ENCODE results near the gene FAF1. TPM values are rescaled to one million over a fixed set of nuclear protein-coding genes. Genes with fewer than 3 reads are reported as not detected.
"Not testable (repeated sequence)": the region's sequence is repeated elsewhere in the genome, so short reads cannot be mapped to it uniquely, and the experiment has no call there.

The FAF1 gene
- polyA plus RNA-seq, 2 donors: 18.4 to 32.1 TPM

- H3K4me3 ChIP-seq (ENCODE audit: low read depth in 1 of 2, low read length in 2 of 2); H3K27ac ChIP-seq (ENCODE audit: low read depth in 2 of 2, low read length in 1 of 2); H3K27me3 ChIP-seq (ENCODE audit: control insufficient read depth in 1 of 2, insufficient read depth in 2 of 2, low read length in 2 of 2); H3K4me1 ChIP-seq (ENCODE audit: control insufficient read depth in 2 of 2, insufficient read depth in 2 of 2, low read length in 1 of 2); H3K36me3 ChIP-seq (ENCODE audit: control insufficient read depth in 2 of 2, insufficient read depth in 2 of 2, low read length in 1 of 2); H3K9me3 ChIP-seq (ENCODE audit: control insufficient read depth in 2 of 2, insufficient read depth in 1 of 2, low read depth in 1 of 2, low read length in 1 of 2): not testable (repeated sequence)
- WGBS, 2 donors: 97 to 98% methylated on average over 3 of the region's 3 CpGs
Measured at GRCh38 chr1:50527987-50528320, 432.1 kb downstream of the FAF1 start.

DNA sequence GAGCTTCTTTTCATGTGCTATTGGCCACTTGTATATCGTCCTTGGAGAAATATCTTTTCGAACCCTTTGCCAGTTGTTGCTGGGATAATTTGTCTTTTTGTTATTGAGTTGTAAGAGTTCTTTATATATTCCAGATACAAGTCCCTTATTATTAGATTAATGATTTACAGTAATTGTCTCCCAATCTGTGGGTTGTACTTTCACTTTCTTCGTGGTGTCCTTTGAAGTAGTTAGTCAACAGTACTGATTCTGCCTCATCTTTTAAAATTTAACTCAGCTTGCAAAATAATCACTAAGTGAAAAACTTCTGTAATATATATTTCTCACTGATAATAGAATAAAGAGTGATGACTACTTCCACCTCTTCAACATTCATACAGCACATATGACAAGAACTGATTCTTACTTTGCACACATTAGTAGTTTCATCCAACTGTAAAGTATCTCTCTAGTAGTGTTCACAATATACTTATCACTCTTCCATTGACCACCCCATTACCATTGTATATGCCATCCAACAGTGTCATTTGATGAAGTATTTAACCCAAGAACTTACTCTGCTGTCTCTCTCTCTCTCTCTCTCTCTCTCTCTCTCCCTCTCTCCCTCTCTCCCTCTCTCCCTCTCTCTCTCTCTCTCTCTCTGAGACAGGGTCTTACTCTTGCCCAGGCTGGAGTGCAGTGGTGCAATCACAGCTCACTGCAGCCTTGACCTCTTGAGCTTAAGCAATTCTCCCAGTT is 432.6 kb downstream of the FAF1 start:
- WGBS, 2 donors: 74 to 89% methylated on average over 3 of the region's 3 CpGs
- no peaks in the 10 kb centered on the region for H3K9me3 ChIP-seq (ENCODE audit: control insufficient read depth in 2 of 2, insufficient read depth in 1 of 2, low read depth in 1 of 2, low read length in 1 of 2)
- no peak overlapping the region for H3K4me3 ChIP-seq (ENCODE audit: low read depth in 1 of 2, low read length in 2 of 2)
- H3K27me3 ChIP-seq (ENCODE audit: control insufficient read depth in 1 of 2, insufficient read depth in 2 of 2, low read length in 2 of 2): no peaks in the 10 kb centered on the region
- no peaks in the 10 kb centered on the region for H3K4me1 ChIP-seq (ENCODE audit: control insufficient read depth in 2 of 2, insufficient read depth in 2 of 2, low read length in 1 of 2)
- peaks cover 0 to 3% of the 10 kb centered on the region in 2 donors for H3K36me3 ChIP-seq (ENCODE audit: control insufficient read depth in 2 of 2, insufficient read depth in 2 of 2, low read length in 1 of 2)
- H3K27ac ChIP-seq (ENCODE audit: low read depth in 2 of 2, low read length in 1 of 2): no peak overlapping the region

- no peak overlapping the region for H3K27ac ChIP-seq (ENCODE audit: low read depth in 2 of 2, low read length in 1 of 2)
- H3K27me3 ChIP-seq (ENCODE audit: control insufficient read depth in 1 of 2, insufficient read depth in 2 of 2, low read length in 2 of 2): no peaks in the 10 kb centered on the region
- no peaks in the 10 kb centered on the region for H3K9me3 ChIP-seq (ENCODE audit: control insufficient read depth in 2 of 2, insufficient read depth in 1 of 2, low read depth in 1 of 2, low read length in 1 of 2)
- 95 to 96% methylated on average over 1 of the region's 1 CpG for WGBS, 2 donors
- H3K4me1 ChIP-seq (ENCODE audit: control insufficient read depth in 2 of 2, insufficient read depth in 2 of 2, low read length in 1 of 2): no peaks in the 10 kb centered on the region
- peaks cover 0 to 3% of the 10 kb centered on the region in 2 donors for H3K36me3 ChIP-seq (ENCODE audit: control insufficient read depth in 2 of 2, insufficient read depth in 2 of 2, low read length in 1 of 2)
- H3K4me3 ChIP-seq (ENCODE audit: low read depth in 1 of 2, low read length in 2 of 2): no peak overlapping the region
Measured at GRCh38 chr1:50526431-50526830, 433.6 kb downstream of the FAF1 start.

DNA sequence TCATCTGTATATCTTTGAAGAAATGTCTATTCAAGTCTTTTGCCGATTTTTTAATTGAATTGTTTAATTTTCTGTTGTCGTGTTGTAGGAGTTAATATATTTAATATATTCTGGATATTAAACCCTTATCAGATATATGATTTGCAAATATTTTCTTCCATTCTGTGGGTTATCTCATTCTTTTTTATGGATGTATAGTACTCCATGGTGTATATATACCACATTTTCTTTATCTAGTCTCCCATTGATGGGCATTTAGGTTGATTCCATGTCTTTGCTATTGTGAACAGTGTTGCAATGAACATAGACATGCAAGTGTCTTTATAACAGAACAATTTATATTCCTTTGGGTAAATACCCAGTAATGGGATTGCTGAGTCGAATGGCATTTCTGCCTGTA is 436.5 kb downstream of the FAF1 start:
- no peak overlapping the region for H3K4me3 ChIP-seq (ENCODE audit: low read depth in 1 of 2, low read length in 2 of 2)
- no peak overlapping the region for H3K27ac ChIP-seq (ENCODE audit: low read depth in 2 of 2, low read length in 1 of 2)
- WGBS, 2 donors: 98 to 99% methylated on average over 3 of the region's 3 CpGs
- H3K9me3 ChIP-seq (ENCODE audit: control insufficient read depth in 2 of 2, insufficient read depth in 1 of 2, low read depth in 1 of 2, low read length in 1 of 2): no peaks in the 10 kb centered on the region
- no peaks in the 10 kb centered on the region for H3K4me1 ChIP-seq (ENCODE audit: control insufficient read depth in 2 of 2, insufficient read depth in 2 of 2, low read length in 1 of 2)
- no peaks in the 10 kb centered on the region for H3K27me3 ChIP-seq (ENCODE audit: control insufficient read depth in 1 of 2, insufficient read depth in 2 of 2, low read length in 2 of 2)
- H3K36me3 ChIP-seq (ENCODE audit: control insufficient read depth in 2 of 2, insufficient read depth in 2 of 2, low read length in 1 of 2): no peaks in the 10 kb centered on the region

GRCh38 chr1:50522691-50523342 is 437.2 kb downstream of the FAF1 start:
- WGBS, 2 donors: 100% methylated on average over 1 of the region's 1 CpG
- no peaks in the 10 kb centered on the region for H3K27me3 ChIP-seq (ENCODE audit: control insufficient read depth in 1 of 2, insufficient read depth in 2 of 2, low read length in 2 of 2)

DNA sequence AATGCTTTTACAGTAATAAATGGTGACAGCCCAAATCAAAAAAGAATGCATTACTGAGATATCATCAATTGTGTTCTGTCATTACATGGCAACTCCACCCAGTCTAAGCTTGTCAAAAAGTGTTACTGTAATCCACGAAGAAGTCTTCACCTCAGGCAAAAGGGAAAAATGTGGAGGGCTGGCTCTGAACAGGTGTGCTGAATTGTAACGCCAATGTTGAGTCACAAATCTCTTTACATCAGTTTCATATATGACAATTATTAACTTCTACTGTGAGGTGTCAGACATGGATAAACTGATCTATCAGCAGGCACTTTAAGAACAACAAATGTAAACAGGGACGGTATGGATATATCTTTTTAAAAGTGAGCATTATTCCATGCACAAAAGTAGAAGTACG is 438.4 kb downstream of the FAF1 start:
- no peaks in the 10 kb centered on the region for H3K9me3 ChIP-seq (ENCODE audit: control insufficient read depth in 2 of 2, insufficient read depth in 1 of 2, low read depth in 1 of 2, low read length in 1 of 2)
- H3K4me3 ChIP-seq (ENCODE audit: low read depth in 1 of 2, low read length in 2 of 2): no peak overlapping the region
- no peaks in the 10 kb centered on the region for H3K36me3 ChIP-seq (ENCODE audit: control insufficient read depth in 2 of 2, insufficient read depth in 2 of 2, low read length in 1 of 2)
- no peaks in the 10 kb centered on the region for H3K4me1 ChIP-seq (ENCODE audit: control insufficient read depth in 2 of 2, insufficient read depth in 2 of 2, low read length in 1 of 2)
- WGBS, 2 donors: 65 to 67% methylated on average over 4 of the region's 4 CpGs
- no peaks in the 10 kb centered on the region for H3K27me3 ChIP-seq (ENCODE audit: control insufficient read depth in 1 of 2, insufficient read depth in 2 of 2, low read length in 2 of 2)
- H3K27ac ChIP-seq (ENCODE audit: low read depth in 2 of 2, low read length in 1 of 2): no peak overlapping the region

More at GRCh38 chr1:50522691-50523342, 437.2 kb downstream of the FAF1 start:
- no peak overlapping the region for H3K27ac ChIP-seq (ENCODE audit: low read depth in 2 of 2, low read length in 1 of 2)
- H3K4me3 ChIP-seq (ENCODE audit: low read depth in 1 of 2, low read length in 2 of 2): no peak overlapping the region
- no peaks in the 10 kb centered on the region for H3K4me1 ChIP-seq (ENCODE audit: control insufficient read depth in 2 of 2, insufficient read depth in 2 of 2, low read length in 1 of 2)
- H3K36me3 ChIP-seq (ENCODE audit: control insufficient read depth in 2 of 2, insufficient read depth in 2 of 2, low read length in 1 of 2): no peaks in the 10 kb centered on the region
- H3K9me3 ChIP-seq (ENCODE audit: control insufficient read depth in 2 of 2, insufficient read depth in 1 of 2, low read depth in 1 of 2, low read length in 1 of 2): no peaks in the 10 kb centered on the region

DNA sequence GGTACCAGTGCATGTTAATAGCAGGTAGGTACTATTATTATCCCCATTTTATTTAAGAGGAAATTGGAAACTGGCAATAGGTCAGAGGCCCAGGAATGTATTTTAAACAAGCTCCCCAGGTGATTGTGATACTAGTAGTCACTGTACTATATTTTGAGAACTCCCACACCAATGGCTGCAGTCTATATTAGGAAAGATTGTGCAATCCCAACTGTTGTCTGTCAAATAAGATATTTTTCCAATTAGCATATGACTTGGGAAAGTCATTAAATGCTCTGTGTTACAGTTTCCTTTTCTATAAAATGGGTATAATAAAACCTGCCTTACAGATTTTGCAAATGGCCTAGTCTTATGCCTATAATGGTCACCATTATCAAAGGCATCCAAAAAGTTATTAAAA is 442.6 kb downstream of the FAF1 start:
- Histone ChIP-seq H3K4me3 (ENCODE audit: low read depth in 1 of 2, low read length in 2 of 2) (no peak overlapping the region), H3K27me3 (ENCODE audit: control insufficient read depth in 1 of 2, insufficient read depth in 2 of 2, low read length in 2 of 2) (no peaks in the 10 kb centered on the region), H3K27ac (ENCODE audit: low read depth in 2 of 2, low read length in 1 of 2) (no peak overlapping the region), H3K36me3 (ENCODE audit: control insufficient read depth in 2 of 2, insufficient read depth in 2 of 2, low read length in 1 of 2) (peaks cover 0 to 3% of the 10 kb centered on the region in 2 donors), H3K9me3 (ENCODE audit: control insufficient read depth in 2 of 2, insufficient read depth in 1 of 2, low read depth in 1 of 2, low read length in 1 of 2) (no peaks in the 10 kb centered on the region), H3K4me1 (ENCODE audit: control insufficient read depth in 2 of 2, insufficient read depth in 2 of 2, low read length in 1 of 2) (no peaks in the 10 kb centered on the region)

GRCh38 chr1:50516056-50516455 is 444.0 kb downstream of the FAF1 start:
- Histone ChIP-seq H3K4me1 (ENCODE audit: control insufficient read depth in 2 of 2, insufficient read depth in 2 of 2, low read length in 1 of 2) (no peaks in the 10 kb centered on the region), H3K27me3 (ENCODE audit: control insufficient read depth in 1 of 2, insufficient read depth in 2 of 2, low read length in 2 of 2) (no peaks in the 10 kb centered on the region), H3K4me3 (ENCODE audit: low read depth in 1 of 2, low read length in 2 of 2) (no peak overlapping the region), H3K9me3 (ENCODE audit: control insufficient read depth in 2 of 2, insufficient read depth in 1 of 2, low read depth in 1 of 2, low read length in 1 of 2) (no peaks in the 10 kb centered on the region), H3K36me3 (ENCODE audit: control insufficient read depth in 2 of 2, insufficient read depth in 2 of 2, low read length in 1 of 2) (peaks cover 0 to 3% of the 10 kb centered on the region in 2 donors), H3K27ac (ENCODE audit: low read depth in 2 of 2, low read length in 1 of 2) (no peak overlapping the region)
- 87 to 93% methylated on average over 3 of the region's 3 CpGs for WGBS, 2 donors

- Histone ChIP-seq H3K36me3 (ENCODE audit: control insufficient read depth in 2 of 2, insufficient read depth in 2 of 2, low read length in 1 of 2) (no peaks in the 10 kb centered on the region), H3K4me1 (ENCODE audit: control insufficient read depth in 2 of 2, insufficient read depth in 2 of 2, low read length in 1 of 2) (no peaks in the 10 kb centered on the region), H3K9me3 (ENCODE audit: control insufficient read depth in 2 of 2, insufficient read depth in 1 of 2, low read depth in 1 of 2, low read length in 1 of 2) (no peaks in the 10 kb centered on the region), H3K4me3 (ENCODE audit: low read depth in 1 of 2, low read length in 2 of 2) (no peak overlapping the region), H3K27me3 (ENCODE audit: control insufficient read depth in 1 of 2, insufficient read depth in 2 of 2, low read length in 2 of 2) (no peaks in the 10 kb centered on the region), H3K27ac (ENCODE audit: low read depth in 2 of 2, low read length in 1 of 2) (no peak overlapping the region)
Measured at GRCh38 chr1:50508040-50508586, 452.0 kb downstream of the FAF1 start.

- Histone ChIP-seq H3K4me3 (ENCODE audit: low read depth in 1 of 2, low read length in 2 of 2) (no peak overlapping the region), H3K9me3 (ENCODE audit: control insufficient read depth in 2 of 2, insufficient read depth in 1 of 2, low read depth in 1 of 2, low read length in 1 of 2) (no peaks in the 10 kb centered on the region), H3K4me1 (ENCODE audit: control insufficient read depth in 2 of 2, insufficient read depth in 2 of 2, low read length in 1 of 2) (no peaks in the 10 kb centered on the region), H3K36me3 (ENCODE audit: control insufficient read depth in 2 of 2, insufficient read depth in 2 of 2, low read length in 1 of 2) (no peaks in the 10 kb centered on the region), H3K27me3 (ENCODE audit: control insufficient read depth in 1 of 2, insufficient read depth in 2 of 2, low read length in 2 of 2) (no peaks in the 10 kb centered on the region), H3K27ac (ENCODE audit: low read depth in 2 of 2, low read length in 1 of 2) (no peak overlapping the region)
Measured at GRCh38 chr1:50505427-50505826, 454.6 kb downstream of the FAF1 start.
